HepG2 (cell line): ENCODE measurements around the gene SNX21. TPM values are rescaled to one million over a fixed set of nuclear protein-coding genes. Genes with fewer than 3 reads are reported as not detected.

ENCODE experiments used
- KAT2B ChIP-seq: fragments of 150-350 bp; IDR thresholded peaks from 2 replicates; pipeline ENCODE4 v1.6.1; 2014; ENCODE audit warnings: low read depth, low read length, borderline replicate concordance
- MBD4 ChIP-seq: IDR thresholded peaks from 2 replicates; pipeline ENCODE4 v1.6.1; 2012; ENCODE audit warnings: low read length, inconsistent platforms, borderline replicate concordance
- PCBP1 ChIP-seq: fragments of 200-400 bp; formaldehyde crosslinking; IDR thresholded peaks from 2 replicates; pipeline ENCODE4 v1.6.1; 2017; ENCODE audit warnings: mild to moderate bottlenecking, low read depth, low read length, borderline replicate concordance
- POLR2AphosphoS5 ChIP-seq: IDR thresholded peaks from 2 replicates; pipeline ENCODE4 v1.6.1; 2012; ENCODE audit warnings: low read depth, low read length
- RELA ChIP-seq: sonication (generic); formaldehyde crosslinking; IDR thresholded peaks from 2 replicates; pipeline ENCODE4 v1.4.0; 2020; ENCODE audit warnings: missing genetic modification reagents
- ZNF101 ChIP-seq: sonication (generic); formaldehyde crosslinking; IDR thresholded peaks from 2 replicates; pipeline ENCODE4 v1.4.0; 2020; ENCODE audit warnings: mild to moderate bottlenecking, low read depth, missing genetic modification reagents, borderline replicate concordance
- ZNF350 ChIP-seq: sonication (generic); formaldehyde crosslinking; IDR thresholded peaks from 2 replicates; pipeline ENCODE4 v1.4.0; 2020; ENCODE audit warnings: mild to moderate bottlenecking, low read depth, missing genetic modification reagents, borderline replicate concordance
- ZNF367 ChIP-seq: sonication (generic); formaldehyde crosslinking; IDR thresholded peaks from 2 replicates; pipeline ENCODE4 v1.4.0; 2020; ENCODE audit warnings: missing genetic modification reagents, borderline replicate concordance
- ZNF768 ChIP-seq: sonication (generic); formaldehyde crosslinking; IDR thresholded peaks from 2 replicates; pipeline ENCODE4 v1.4.0; 2020; ENCODE audit warnings: missing genetic modification reagents
- ZSCAN31 ChIP-seq: sonication (generic); formaldehyde crosslinking; IDR thresholded peaks from 2 replicates; pipeline ENCODE4 v1.5.0; 2020; ENCODE audit warnings: low read depth, mild to moderate bottlenecking, missing genetic modification reagents
- polyA plus RNA-seq, 8 experiments: library from polyadenylated mRNA; depleted of rRNA in 3 of 8; stranded (reverse) in 7 of 8; unstranded in 1 of 8; fragments of >200 nt; fragmentation: Illumina TruSeq in 4 of 8; extraction: Trizol in 4 of 8; gene quantifications; 2 replicates each; pipeline versions ENCODE4 v1.2.1 to v1.2.3, GENCODE V29; 2011 to 2016; ENCODE audit warnings: low read depth in 4 of 8, missing spikeins in 1 of 8, mixed read lengths in 1 of 8; ENCODE audit not compliant: insufficient read depth in 1 of 8
- total RNA-seq, 5 experiments: library from RNA; depleted of rRNA; stranded (reverse); fragments of >200 nt; fragmentation: Illumina TruSeq; extraction: Trizol; gene quantifications; 2 replicates each; pipeline ENCODE4 v1.2.3, GENCODE V29; 2016; ENCODE audit warnings: low read depth in 1 of 5
- TF ChIP-seq, protein P1 (sequence below): sonication (generic); formaldehyde crosslinking; IDR thresholded peaks from 2 replicates; pipeline ENCODE4 v1.5.0; 2020; ENCODE audit warnings: mild to moderate bottlenecking, low read depth, missing genetic modification reagents, borderline replicate concordance
- TF ChIP-seq, protein P2 (sequence below): sonication (generic); formaldehyde crosslinking; IDR thresholded peaks from 2 replicates; pipeline ENCODE4 v1.5.0; 2020; ENCODE audit warnings: missing genetic modification reagents, mild to moderate bottlenecking, borderline replicate concordance
- TF ChIP-seq, protein P3 (sequence below): sonication (generic); formaldehyde crosslinking; IDR thresholded peaks from 2 replicates; pipeline ENCODE4 v1.4.0; 2020; ENCODE audit warnings: missing genetic modification reagents, mild to moderate bottlenecking, borderline replicate concordance
- TF ChIP-seq, protein P4 (sequence below): sonication (generic); formaldehyde crosslinking; IDR thresholded peaks from one replicate; pipeline ENCODE4 v1.5.1; 2020; ENCODE audit warnings: mild to moderate bottlenecking, missing genetic modification reagents; ENCODE audit errors: not compliant biosample characterization
- TF ChIP-seq, protein P5 (sequence below): IDR thresholded peaks from 2 replicates; pipeline ENCODE4 v1.6.1; 2016; ENCODE audit warnings: mild to moderate bottlenecking, missing biosample characterization, missing genetic modification reagents

SNX21 gene
- total and polyA plus RNA-seq, 2 of the 13 experiments (the other 11 are each of a cell fraction or from before 2014, with no cell fraction given) = 7.7 to 12.8 TPM

DNA sequence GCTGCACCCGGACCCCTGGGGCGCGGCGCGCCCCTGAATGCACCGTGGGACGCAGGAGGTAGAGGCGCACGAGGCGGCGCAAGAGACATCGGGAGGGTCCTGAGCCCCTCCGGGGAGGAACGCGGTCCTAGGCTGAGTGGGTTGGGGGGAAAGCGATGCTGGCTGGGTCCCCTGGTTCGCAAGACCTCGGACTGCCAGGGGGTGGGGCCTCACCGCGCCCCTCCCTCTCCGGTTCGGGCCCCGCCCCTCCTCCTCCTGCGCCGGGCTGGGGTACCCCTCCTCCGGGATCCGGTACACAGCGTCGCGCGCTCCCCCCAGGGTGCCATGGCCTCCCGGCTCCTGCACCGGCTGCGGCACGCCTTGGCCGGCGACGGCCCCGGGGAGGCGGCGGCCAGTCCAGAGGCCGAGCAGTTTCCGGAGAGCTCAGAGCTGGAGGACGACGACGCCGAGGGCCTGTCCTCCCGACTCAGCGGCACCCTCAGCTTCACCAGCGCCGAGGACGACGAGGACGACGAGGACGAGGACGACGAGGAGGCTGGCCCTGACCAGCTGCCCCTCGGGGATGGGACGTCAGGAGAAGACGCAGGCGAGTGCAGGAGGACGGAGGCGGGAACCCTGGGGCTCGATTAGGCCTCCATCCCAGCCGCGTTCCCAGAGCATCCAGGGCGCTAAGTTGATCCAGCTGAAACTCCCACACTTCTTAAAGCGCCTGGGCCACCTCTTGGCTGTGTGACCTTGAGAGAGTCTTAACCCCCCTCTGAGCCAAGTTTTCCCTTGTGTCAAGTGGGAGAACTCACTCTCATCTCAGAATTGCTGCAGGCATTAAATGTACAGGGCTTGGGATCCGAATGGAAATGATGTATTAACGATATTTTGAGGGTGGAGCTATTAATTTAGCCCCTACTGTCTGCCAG is 541 bp downstream of the SNX21 start (continued):
- no peak for TF ChIP-seq MBD4
- no peak; the same call in 1 of the 2 replicates for TF ChIP-seq ZNF350 (CRISPR knock-in tag)
- TF ChIP-seq, protein P1, sequence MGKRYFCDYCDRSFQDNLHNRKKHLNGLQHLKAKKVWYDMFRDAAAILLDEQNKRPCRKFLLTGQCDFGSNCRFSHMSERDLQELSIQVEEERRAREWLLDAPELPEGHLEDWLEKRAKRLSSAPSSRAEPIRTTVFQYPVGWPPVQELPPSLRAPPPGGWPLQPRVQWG (CRISPR knock-in tag) = no peak
- no peak; the same call in 1 of the 2 replicates for TF ChIP-seq ZNF367 (CRISPR knock-in tag)
- no peak; the same call in none of the 2 replicates for TF ChIP-seq ZSCAN31 (CRISPR knock-in tag)
- TF ChIP-seq PCBP1 = peak; percentile 61; the same call in 1 of the 2 replicates
- TF ChIP-seq, protein P2, sequence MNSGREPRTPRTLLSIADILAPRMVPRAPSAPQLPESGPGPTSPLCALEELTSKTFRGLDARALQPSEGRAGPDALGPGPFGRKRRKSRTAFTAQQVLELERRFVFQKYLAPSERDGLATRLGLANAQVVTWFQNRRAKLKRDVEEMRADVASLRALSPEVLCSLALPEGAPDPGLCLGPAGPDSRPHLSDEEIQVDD (CRISPR knock-in tag) = no peak
- TF ChIP-seq, protein P3, sequence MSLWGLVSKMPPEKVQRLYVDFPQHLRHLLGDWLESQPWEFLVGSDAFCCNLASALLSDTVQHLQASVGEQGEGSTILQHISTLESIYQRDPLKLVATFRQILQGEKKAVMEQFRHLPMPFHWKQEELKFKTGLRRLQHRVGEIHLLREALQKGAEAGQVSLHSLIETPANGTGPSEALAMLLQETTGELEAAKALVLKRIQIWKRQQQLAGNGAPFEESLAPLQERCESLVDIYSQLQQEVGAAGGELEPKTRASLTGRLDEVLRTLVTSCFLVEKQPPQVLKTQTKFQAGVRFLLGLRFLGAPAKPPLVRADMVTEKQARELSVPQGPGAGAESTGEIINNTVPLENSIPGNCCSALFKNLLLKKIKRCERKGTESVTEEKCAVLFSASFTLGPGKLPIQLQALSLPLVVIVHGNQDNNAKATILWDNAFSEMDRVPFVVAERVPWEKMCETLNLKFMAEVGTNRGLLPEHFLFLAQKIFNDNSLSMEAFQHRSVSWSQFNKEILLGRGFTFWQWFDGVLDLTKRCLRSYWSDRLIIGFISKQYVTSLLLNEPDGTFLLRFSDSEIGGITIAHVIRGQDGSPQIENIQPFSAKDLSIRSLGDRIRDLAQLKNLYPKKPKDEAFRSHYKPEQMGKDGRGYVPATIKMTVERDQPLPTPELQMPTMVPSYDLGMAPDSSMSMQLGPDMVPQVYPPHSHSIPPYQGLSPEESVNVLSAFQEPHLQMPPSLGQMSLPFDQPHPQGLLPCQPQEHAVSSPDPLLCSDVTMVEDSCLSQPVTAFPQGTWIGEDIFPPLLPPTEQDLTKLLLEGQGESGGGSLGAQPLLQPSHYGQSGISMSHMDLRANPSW = no peak; the same call in 1 of the 2 replicates
- TF ChIP-seq, protein P4, sequence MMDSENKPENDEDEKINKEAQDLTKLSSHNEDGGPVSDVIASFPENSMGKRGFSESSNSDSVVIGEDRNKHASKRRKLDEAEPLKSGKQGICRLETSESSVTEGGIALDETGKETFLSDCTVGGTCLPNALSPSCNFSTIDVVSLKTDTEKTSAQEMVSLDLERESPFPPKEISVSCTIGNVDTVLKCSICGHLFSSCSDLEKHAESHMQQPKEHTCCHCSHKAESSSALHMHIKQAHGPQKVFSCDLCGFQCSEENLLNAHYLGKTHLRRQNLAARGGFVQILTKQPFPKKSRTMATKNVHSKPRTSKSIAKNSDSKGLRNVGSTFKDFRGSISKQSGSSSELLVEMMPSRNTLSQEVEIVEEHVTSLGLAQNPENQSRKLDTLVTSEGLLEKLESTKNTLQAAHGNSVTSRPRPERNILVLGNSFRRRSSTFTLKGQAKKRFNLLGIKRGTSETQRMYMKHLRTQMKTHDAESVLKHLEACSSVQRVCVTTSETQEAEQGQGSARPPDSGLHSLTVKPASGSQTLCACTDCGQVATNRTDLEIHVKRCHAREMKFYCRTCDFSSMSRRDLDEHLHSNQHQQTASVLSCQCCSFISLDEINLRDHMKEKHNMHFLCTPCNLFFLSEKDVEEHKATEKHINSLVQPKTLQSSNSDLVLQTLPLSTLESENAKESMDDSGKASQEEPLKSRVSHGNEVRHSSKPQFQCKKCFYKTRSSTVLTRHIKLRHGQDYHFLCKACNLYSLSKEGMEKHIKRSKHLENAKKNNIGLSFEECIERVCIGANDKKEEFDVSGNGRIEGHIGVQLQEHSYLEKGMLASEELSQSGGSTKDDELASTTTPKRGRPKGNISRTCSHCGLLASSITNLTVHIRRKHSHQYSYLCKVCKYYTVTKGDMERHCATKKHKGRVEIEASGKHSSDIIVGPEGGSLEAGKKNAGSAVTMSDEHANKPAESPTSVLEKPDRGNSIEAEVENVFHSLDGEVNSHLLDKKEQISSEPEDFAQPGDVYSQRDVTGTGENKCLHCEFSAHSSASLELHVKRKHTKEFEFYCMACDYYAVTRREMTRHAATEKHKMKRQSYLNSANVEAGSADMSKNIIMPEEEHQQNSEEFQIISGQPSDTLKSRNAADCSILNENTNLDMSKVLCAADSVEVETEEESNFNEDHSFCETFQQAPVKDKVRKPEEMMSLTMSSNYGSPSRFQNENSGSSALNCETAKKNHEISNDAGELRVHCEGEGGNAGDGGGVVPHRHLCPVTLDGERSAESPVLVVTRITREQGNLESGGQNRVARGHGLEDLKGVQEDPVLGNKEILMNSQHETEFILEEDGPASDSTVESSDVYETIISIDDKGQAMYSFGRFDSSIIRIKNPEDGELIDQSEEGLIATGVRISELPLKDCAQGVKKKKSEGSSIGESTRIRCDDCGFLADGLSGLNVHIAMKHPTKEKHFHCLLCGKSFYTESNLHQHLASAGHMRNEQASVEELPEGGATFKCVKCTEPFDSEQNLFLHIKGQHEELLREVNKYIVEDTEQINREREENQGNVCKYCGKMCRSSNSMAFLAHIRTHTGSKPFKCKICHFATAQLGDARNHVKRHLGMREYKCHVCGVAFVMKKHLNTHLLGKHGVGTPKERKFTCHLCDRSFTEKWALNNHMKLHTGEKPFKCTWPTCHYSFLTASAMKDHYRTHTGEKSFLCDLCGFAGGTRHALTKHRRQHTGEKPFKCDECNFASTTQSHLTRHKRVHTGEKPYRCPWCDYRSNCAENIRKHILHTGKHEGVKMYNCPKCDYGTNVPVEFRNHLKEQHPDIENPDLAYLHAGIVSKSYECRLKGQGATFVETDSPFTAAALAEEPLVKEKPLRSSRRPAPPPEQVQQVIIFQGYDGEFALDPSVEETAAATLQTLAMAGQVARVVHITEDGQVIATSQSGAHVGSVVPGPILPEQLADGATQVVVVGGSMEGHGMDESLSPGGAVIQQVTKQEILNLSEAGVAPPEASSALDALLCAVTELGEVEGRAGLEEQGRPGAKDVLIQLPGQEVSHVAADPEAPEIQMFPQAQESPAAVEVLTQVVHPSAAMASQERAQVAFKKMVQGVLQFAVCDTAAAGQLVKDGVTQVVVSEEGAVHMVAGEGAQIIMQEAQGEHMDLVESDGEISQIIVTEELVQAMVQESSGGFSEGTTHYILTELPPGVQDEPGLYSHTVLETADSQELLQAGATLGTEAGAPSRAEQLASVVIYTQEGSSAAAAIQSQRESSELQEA = peak; percentile 86
- TF ChIP-seq ZNF101 (CRISPR knock-in tag) = 0 out of 2 replicates have a peak, but pooled peaks have one; percentile 52
- TF ChIP-seq KAT2B = no peak
- peak; percentile 83 for TF ChIP-seq ZNF768 (CRISPR knock-in tag)
- no peak for TF ChIP-seq RELA (CRISPR knock-in tag)
- peak; percentile 84 for TF ChIP-seq POLR2AphosphoS5
- TF ChIP-seq, protein P5, sequence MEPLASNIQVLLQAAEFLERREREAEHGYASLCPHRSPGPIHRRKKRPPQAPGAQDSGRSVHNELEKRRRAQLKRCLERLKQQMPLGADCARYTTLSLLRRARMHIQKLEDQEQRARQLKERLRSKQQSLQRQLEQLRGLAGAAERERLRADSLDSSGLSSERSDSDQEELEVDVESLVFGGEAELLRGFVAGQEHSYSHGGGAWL = peak; percentile 81; the same call in 1 of the 2 replicates
